ENCODE measurements around the gene COLEC12.

The COLEC12 gene

GRCh38 chr18:432791-433190 lies 67.7 kb downstream of the COLEC12 start:
- no peak for DNase-seq (ENCODE audit: low read depth)
- no peak for TF ChIP-seq CTCF (conservative IDR thresholded peaks at IDR 0.05; ENCODE audit: low read depth, low read length)
- no peak overlapping the region for H3K4me3 ChIP-seq (ENCODE audit: low read depth, low read length)

- DNase-seq (ENCODE audit: low read depth): no peak
- no peak for TF ChIP-seq CTCF (conservative IDR thresholded peaks at IDR 0.05; ENCODE audit: low read depth, low read length)
- H3K4me3 ChIP-seq (ENCODE audit: low read depth, low read length): no peak overlapping the region
These were observed 71.5 kb downstream of the COLEC12 start for GRCh38 chr18:429030-429429.

GRCh38 chr18:427005-427404 lies 73.5 kb downstream of the COLEC12 start:
- TF ChIP-seq CTCF (conservative IDR thresholded peaks at IDR 0.05; ENCODE audit: low read depth, low read length): no peak
- no peak overlapping the region for H3K4me3 ChIP-seq (ENCODE audit: low read depth, low read length)
- peak; percentile 82 for DNase-seq (ENCODE audit: low read depth)

- TF ChIP-seq CTCF (conservative IDR thresholded peaks at IDR 0.05; ENCODE audit: low read depth, low read length): no peak
- DNase-seq (ENCODE audit: low read depth): no peak
- no peak overlapping the region for H3K4me3 ChIP-seq (ENCODE audit: low read depth, low read length)
These were observed 75.3 kb downstream of the COLEC12 start for GRCh38 chr18:425106-425745.

GRCh38 chr18:424668-425067 lies 75.8 kb downstream of the COLEC12 start:
- no peak for DNase-seq (ENCODE audit: low read depth)
- no peak overlapping the region for H3K4me3 ChIP-seq (ENCODE audit: low read depth, low read length)
- no peak for TF ChIP-seq CTCF (conservative IDR thresholded peaks at IDR 0.05; ENCODE audit: low read depth, low read length)

GRCh38 chr18:424071-424661 lies 76.3 kb downstream of the COLEC12 start:
- DNase-seq (ENCODE audit: low read depth): no peak
- no peak for TF ChIP-seq CTCF (conservative IDR thresholded peaks at IDR 0.05; ENCODE audit: low read depth, low read length)
- no peak overlapping the region for H3K4me3 ChIP-seq (ENCODE audit: low read depth, low read length)

GRCh38 chr18:422966-423365 lies 77.5 kb downstream of the COLEC12 start:
- no peak for TF ChIP-seq CTCF (conservative IDR thresholded peaks at IDR 0.05; ENCODE audit: low read depth, low read length)
- no peak for DNase-seq (ENCODE audit: low read depth)

More at GRCh38 chr18:422966-423365, 77.5 kb downstream of the COLEC12 start:
- H3K4me3 ChIP-seq (ENCODE audit: low read depth, low read length): no peak overlapping the region

All from choroid plexus epithelial cell (primary cell).